NCI-H187 (cell line): Measurements from ENCODE around the gene REPS2.
"Not testable (repeated sequence)": the region's sequence is repeated elsewhere in the genome, so short reads cannot be mapped to it uniquely, and the experiment has no call there.

Source experiments
- DNase-seq, 2 experiments: peaks; one replicate each; lab custom pipeline; 2025; lab: John Stamatoyannopoulos, UW

The REPS2 gene

GRCh38 chrX:16963216-16963615 lies 16.8 kb downstream of the REPS2 start:
- no peak for DNase-seq

- DNase-seq: not testable (repeated sequence)
Measured at GRCh38 chrX:16964976-16965375, 18.5 kb downstream of the REPS2 start.

GRCh38 chrX:16966752-16967448 lies 20.4 kb downstream of the REPS2 start:
- DNase-seq: no peak

DNA sequence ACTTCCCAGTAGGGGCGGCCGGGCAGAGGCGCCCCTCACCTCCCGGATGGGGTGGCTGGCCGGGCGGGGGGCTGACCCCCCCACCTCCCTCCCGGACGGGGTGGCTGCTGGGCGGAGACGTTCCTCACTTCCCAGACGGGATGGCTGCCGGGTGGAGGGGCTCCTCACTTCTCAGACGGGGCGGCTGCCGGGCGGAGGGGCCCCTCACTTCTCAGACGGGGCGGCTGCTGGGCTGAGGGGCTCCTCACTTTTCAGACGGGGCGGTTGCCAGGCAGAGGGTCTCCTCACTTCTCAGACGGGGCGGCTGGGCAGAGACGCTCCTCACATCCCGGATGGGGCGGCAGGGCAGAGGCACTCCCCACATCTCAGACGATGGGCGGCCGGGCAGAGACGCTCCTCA lies 22.3 kb downstream of the REPS2 start:
- DNase-seq: not testable (repeated sequence)

DNA sequence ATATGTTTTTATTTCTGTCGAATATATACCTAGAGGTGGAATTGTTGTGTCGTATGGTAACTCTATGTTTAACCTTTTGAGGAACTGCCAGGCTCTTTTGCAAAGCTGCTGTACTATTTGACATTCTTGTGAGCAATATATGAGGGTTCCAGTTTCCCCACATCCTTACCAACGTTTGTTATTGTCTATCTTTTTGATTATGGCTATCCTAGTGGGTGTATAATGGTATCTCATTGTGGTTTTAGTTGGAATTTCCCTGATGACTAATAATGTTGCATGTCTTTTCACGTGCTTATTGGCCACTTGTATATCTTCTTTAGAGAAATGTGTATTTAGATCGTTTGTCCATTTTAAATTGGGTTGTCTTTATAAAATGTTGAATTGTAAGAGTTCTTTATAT lies 24.5 kb downstream of the REPS2 start:
- DNase-seq: no peak

DNA sequence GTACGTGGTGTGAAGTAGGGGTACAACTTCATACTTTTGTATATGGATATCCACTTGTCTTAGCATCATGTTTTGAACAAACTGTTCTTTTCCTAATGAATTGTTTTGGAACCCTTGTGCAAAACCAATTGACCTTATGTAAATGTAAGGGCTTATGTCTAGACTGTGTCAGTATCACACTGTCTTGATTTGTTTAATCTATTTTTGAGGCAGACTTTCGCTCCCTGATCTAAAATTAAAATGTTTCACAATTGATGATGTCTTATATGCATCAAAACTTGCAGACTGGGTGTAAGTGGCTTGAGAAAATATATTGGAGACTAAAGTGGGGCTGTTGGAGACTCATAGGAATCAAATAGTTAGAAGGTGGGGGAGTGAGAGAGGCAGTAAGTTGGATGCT lies 25.2 kb downstream of the REPS2 start:
- DNase-seq: no peak

DNA sequence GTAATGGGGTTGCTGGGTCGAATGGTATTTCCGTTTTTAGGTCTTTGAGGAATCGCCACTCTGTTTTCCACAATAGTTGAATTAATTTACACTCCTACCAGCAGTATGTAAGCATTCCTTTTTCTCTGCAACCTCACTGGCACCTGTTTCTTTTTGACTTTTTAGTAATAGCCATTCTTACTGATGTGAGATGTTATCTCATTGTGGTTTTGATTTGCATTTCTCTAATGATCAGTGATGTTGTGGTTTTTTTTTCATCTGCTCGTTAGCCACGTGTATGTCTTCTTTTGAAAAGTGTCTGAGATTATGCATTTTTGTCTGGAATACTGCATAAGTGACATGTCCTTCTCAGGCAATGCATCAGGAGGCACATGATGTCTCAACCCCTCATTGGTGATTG lies 28.8 kb downstream of the REPS2 start:
- DNase-seq: no peak

GRCh38 chrX:16977771-16978170 lies 31.3 kb downstream of the REPS2 start:
- DNase-seq: no peak

GRCh38 chrX:16978193-16978984 lies 31.9 kb downstream of the REPS2 start:
- no peak for DNase-seq

DNA sequence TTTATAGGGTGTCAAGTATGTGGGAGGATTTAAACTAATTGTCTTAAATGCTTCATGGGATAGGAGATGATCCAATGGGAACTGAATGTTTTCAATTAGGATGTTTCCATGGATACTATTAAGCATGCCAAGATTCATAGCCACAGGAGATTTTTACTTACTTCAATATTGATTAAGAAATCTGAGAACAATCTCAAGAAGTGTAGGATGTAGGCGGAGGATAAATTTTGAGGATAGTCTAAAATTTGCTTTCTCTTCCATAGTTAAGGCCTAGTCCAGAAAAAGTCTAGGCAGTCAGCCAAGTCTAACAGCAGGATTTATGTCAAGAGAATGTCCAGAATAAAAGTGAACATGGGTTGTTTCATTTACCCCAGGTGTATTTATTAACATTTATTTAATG lies 32.8 kb downstream of the REPS2 start:
- no peak for DNase-seq

DNA sequence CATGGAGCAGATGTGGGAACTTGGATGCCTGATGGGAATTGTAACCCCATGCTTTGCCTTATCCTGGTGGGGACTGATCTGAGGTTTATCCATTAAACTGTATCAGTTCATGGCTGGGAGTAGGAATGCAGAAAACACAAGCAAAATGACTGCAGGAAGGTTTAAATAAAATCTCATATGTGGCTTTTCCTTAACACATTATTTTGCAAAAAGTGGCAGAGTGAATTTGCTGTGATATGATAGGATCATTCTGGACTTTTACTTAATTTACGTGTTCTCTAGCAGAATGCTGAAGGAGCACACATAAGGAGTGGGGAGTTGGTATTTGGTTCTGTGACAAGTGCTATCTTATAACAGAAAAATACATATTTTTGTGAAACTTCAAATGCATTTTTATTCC lies 34.8 kb downstream of the REPS2 start:
- no peak for DNase-seq

- no peak for DNase-seq
Measured at GRCh38 chrX:16981980-16982379, 35.5 kb downstream of the REPS2 start.

GRCh38 chrX:16983051-16983450 lies 36.6 kb downstream of the REPS2 start:
- no peak for DNase-seq

DNA sequence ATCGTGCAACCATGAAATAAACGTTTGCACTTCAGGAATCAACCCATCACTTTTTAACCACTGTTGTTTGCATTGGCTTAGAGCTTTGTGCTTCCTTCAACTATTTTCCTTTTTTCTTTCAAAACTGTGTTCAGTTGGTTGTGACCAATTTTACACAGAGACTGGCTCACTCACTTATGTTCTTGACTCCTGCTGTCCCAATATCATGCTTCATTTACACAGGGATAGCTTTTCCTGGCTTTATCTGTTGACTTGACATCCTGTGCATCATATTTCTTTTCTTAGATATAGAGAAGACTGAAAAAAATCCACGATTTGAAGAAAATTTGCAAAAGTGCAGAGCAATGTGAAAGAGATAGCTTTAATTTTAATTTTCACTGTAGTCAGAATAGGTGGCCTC lies 38.8 kb downstream of the REPS2 start:
- no peak for DNase-seq

GRCh38 chrX:16986169-16986568 lies 39.7 kb downstream of the REPS2 start:
- no peak for DNase-seq

GRCh38 chrX:16989750-16990149 lies 43.3 kb downstream of the REPS2 start:
- DNase-seq: no peak

- no peak for DNase-seq
Measured at GRCh38 chrX:16990839-16991238, 44.4 kb downstream of the REPS2 start.

DNA sequence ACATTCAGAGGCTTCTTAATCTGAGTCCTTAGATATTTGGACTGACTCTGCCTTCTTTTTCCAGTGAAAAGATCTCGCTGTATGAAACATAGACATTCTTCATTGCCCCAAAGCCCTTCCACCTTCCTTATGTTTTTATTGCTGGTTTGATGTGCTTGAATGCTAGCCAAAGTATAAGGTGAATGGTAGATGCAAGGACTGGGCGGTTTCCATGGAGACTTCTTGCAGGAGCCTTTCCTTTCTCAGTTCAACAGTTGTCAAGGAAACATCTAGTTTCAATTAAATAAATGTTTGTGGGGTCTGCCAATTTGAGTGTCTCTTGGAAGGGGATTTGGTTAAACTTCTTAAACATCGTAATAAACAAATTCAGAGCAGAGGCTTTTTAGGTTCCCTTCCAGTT lies 46.0 kb downstream of the REPS2 start:
- DNase-seq: no peak

- DNase-seq: no peak
Measured at GRCh38 chrX:16992951-16993350, 46.5 kb downstream of the REPS2 start.

- no peak for DNase-seq
Measured at GRCh38 chrX:16993791-16994318, 47.4 kb downstream of the REPS2 start.

DNA sequence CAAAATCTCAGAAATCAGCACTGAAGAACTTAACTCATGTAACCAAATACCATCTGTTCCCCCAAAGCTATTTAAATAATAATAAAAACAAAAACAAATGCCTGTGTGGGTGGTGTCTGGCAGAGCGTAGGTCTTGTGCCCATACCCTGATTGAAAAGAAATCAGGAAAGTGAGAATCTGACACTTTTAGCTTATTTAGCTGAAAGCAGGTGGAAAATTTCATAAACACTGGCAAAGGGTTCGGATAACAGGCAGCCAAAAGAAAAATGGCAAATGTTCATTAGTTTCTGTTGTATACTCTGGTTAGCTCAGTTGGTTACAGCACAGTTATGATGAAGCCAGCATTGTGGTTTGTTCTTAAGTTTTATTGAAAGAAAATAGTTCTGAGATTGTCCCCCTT lies 48.3 kb downstream of the REPS2 start:
- no peak for DNase-seq

GRCh38 chrX:16997313-16997712 lies 50.9 kb downstream of the REPS2 start:
- no peak for DNase-seq

GRCh38 chrX:16999275-16999674 lies 52.8 kb downstream of the REPS2 start:
- DNase-seq: no peak
